HepG2 (cell line): ENCODE results near the gene RUSC1. TPM values are rescaled to one million over a fixed set of nuclear protein-coding genes. Genes with fewer than 3 reads are reported as not detected.
A peak's percentile ranks its signal among the peaks of the same experiment; 100 is the strongest.

ENCODE experiments used
- ARID4A ChIP-seq: sonication (generic); formaldehyde crosslinking; IDR thresholded peaks from 2 replicates; pipeline ENCODE4 v1.5.0; 2020; ENCODE audit warnings: mild to moderate bottlenecking, missing genetic modification reagents, borderline replicate concordance
- ATF1 ChIP-seq: IDR thresholded peaks from 2 replicates; pipeline ENCODE4 v1.6.1; 2016; ENCODE audit warnings: mild to moderate bottlenecking, control low read depth
- ATF2 ChIP-seq: sonication (generic); formaldehyde crosslinking; IDR thresholded peaks from 2 replicates; pipeline ENCODE4 v1.4.0; 2020; ENCODE audit warnings: missing genetic modification reagents
- CENPBD1 ChIP-seq: sonication (generic); formaldehyde crosslinking; IDR thresholded peaks from 2 replicates; pipeline ENCODE4 v1.8.0; 2022; ENCODE audit warnings: missing genetic modification reagents, low read depth, mild to moderate bottlenecking, borderline replicate concordance
- ERF ChIP-seq: IDR thresholded peaks from 2 replicates; pipeline ENCODE4 v1.6.1; 2018; ENCODE audit warnings: missing biosample characterization, missing genetic modification reagents
- HNF4A ChIP-seq: sonication (generic); formaldehyde crosslinking; IDR thresholded peaks from 2 replicates; pipeline ENCODE4 v1.4.0; 2020; ENCODE audit warnings: missing genetic modification reagents
- KLF13 ChIP-seq: sonication (generic); formaldehyde crosslinking; IDR thresholded peaks from 2 replicates; pipeline ENCODE4 v1.4.0; 2020; ENCODE audit warnings: mild to moderate bottlenecking, missing genetic modification reagents
- MATR3 ChIP-seq: sonication (generic); formaldehyde crosslinking; IDR thresholded peaks from 2 replicates; pipeline ENCODE4 v1.4.0; 2020; ENCODE audit warnings: missing genetic modification reagents
- MED8 ChIP-seq: sonication (generic); formaldehyde crosslinking; IDR thresholded peaks from 2 replicates; pipeline ENCODE4 v1.8.1; 2023; ENCODE audit warnings: mild to moderate bottlenecking, missing genetic modification reagents; ENCODE audit not compliant: insufficient replicate concordance
- MXD4 ChIP-seq: IDR thresholded peaks from 2 replicates; pipeline ENCODE4 v1.6.1; 2016; ENCODE audit warnings: mild to moderate bottlenecking, missing biosample characterization, missing genetic modification reagents
- NR2F6 ChIP-seq, 2 experiments: IDR thresholded peaks; 2 replicates each; pipeline ENCODE4 v1.6.1; 2016; ENCODE audit warnings: antibody characterized with exemption in 1 of 2, mild to moderate bottlenecking in 1 of 2
- REST ChIP-seq, 2 experiments: IDR thresholded peaks; 2 replicates each; pipeline ENCODE4 v1.6.1; 2011 to 2012; ENCODE audit warnings: low read length in 2 of 2, borderline replicate concordance in 1 of 2, low read depth in 1 of 2, mild to moderate bottlenecking in 1 of 2, moderate library complexity in 1 of 2
- SETDB1 ChIP-seq: sonication (generic); formaldehyde crosslinking; IDR thresholded peaks from 2 replicates; pipeline ENCODE4 v1.5.1; 2020; ENCODE audit warnings: missing genetic modification reagents, mild to moderate bottlenecking, borderline replicate concordance
- SMAD3 ChIP-seq: sonication (generic); formaldehyde crosslinking; IDR thresholded peaks from 2 replicates; pipeline ENCODE4 v1.4.0; 2020; ENCODE audit warnings: missing genetic modification reagents
- ZFY ChIP-seq: sonication (generic); formaldehyde crosslinking; IDR thresholded peaks from 2 replicates; pipeline ENCODE4 v1.4.0; 2020; ENCODE audit warnings: missing genetic modification reagents
- ZNF207 ChIP-seq: fragments of 450-650 bp; IDR thresholded peaks from 2 replicates; pipeline ENCODE4 v1.6.1; 2016; ENCODE audit warnings: antibody characterized with exemption, borderline replicate concordance
- ZNF276 ChIP-seq: sonication (generic); formaldehyde crosslinking; IDR thresholded peaks from 2 replicates; pipeline ENCODE4 v1.4.0; 2020; ENCODE audit warnings: mild to moderate bottlenecking, low read depth, missing genetic modification reagents
- ZNF335 ChIP-seq: sonication (generic); formaldehyde crosslinking; IDR thresholded peaks from 2 replicates; pipeline ENCODE4 v1.4.0; 2020; ENCODE audit warnings: missing genetic modification reagents
- ZNF660 ChIP-seq: sonication (generic); formaldehyde crosslinking; IDR thresholded peaks from 2 replicates; pipeline ENCODE4 v1.5.1; 2020; ENCODE audit warnings: mild to moderate bottlenecking, low read depth, missing genetic modification reagents, borderline replicate concordance
- ZNF780A ChIP-seq: sonication (generic); formaldehyde crosslinking; IDR thresholded peaks from 2 replicates; pipeline ENCODE4 v1.8.0; 2022; ENCODE audit warnings: mild to moderate bottlenecking, missing genetic modification reagents, moderate library complexity
- polyA plus RNA-seq, 8 experiments: library from polyadenylated mRNA; depleted of rRNA in 3 of 8; stranded (reverse) in 7 of 8; unstranded in 1 of 8; fragments of >200 nt; fragmentation: Illumina TruSeq in 4 of 8; extraction: Trizol in 4 of 8; gene quantifications; 2 replicates each; pipeline versions ENCODE4 v1.2.1 to v1.2.3, GENCODE V29; 2011 to 2016; ENCODE audit warnings: low read depth in 4 of 8, missing spikeins in 1 of 8, mixed read lengths in 1 of 8; ENCODE audit not compliant: insufficient read depth in 1 of 8
- total RNA-seq, 5 experiments: library from RNA; depleted of rRNA; stranded (reverse); fragments of >200 nt; fragmentation: Illumina TruSeq; extraction: Trizol; gene quantifications; 2 replicates each; pipeline ENCODE4 v1.2.3, GENCODE V29; 2016; ENCODE audit warnings: low read depth in 1 of 5

RUSC1 gene
- total and polyA plus RNA-seq, 2 of the 13 experiments (the other 11 are each of a cell fraction or from before 2014, with no cell fraction given), result 18.7 to 20.4 TPM

GRCh38 chr1:155323729-155324036 is 3.0 kb downstream of the RUSC1 start (continued):
- TF ChIP-seq SETDB1 (CRISPR knock-in tag) (no peak), MATR3 (CRISPR knock-in tag) (no peak), ATF1 (no peak), KLF13 (CRISPR knock-in tag) (no peak), SMAD3 (CRISPR knock-in tag) (no peak), ARID4A (CRISPR knock-in tag) (no peak), NR2F6 (IDR thresholded peaks at IDR 0.05) (no peak), NR2F6 (CRISPR knock-in tag; IDR thresholded peaks at IDR 0.05) (no peak), ZNF207 (no peak), ATF2 (CRISPR knock-in tag) (no peak), ERF (CRISPR knock-in tag) (0 out of 2 replicates have a peak, but pooled peaks have one; percentile 13), CENPBD1 (no peak), HNF4A (CRISPR knock-in tag) (no peak), ZNF335 (CRISPR knock-in tag) (peak; percentile 47; the same call in 1 of the 2 replicates), MED8 (CRISPR knock-in tag) (no peak), MXD4 (no peak), ZNF276 (0 out of 2 replicates have a peak, but pooled peaks have one; percentile 25), ZFY (CRISPR knock-in tag) (no peak), REST (IDR thresholded peaks at IDR 0.05; ENCODE audit: borderline replicate concordance in 1 of 2, low read depth in 1 of 2, low read length in 2 of 2) (no peak), ZNF660 (CRISPR knock-in tag) (no peak), ZNF780A (no peak)
